A549 (cell line): ENCODE results near the gene ARHGDIB. TPM values are rescaled to one million over a fixed set of nuclear protein-coding genes. Genes with fewer than 3 reads are reported as not detected.

ENCODE experiments used
- ATAC-seq, 2 experiments: fragments of 200-7000 bp in 1 of 2; fragments of >200 bp in 1 of 2; cut with Nextera tagmentation in 1 of 2; cut with Tn5 transposase in 1 of 2; 3 replicates each; pipeline versions ENCODE4 v1.8.0 to v1.9.1; 2018 to 2020; ENCODE audit warnings: mild to moderate bottlenecking in 1 of 2, moderate library complexity in 1 of 2
- CTCF ChIA-PET: fragments of 300-600 bp; sonication (Branson Sonifier 250); formaldehyde crosslinking; extraction: SDS; loops from one replicate; lab custom pipeline; 2021; ENCODE audit warnings: antibody characterized with exemption, inconsistent platforms; lab: Yijun Ruan, JAX
- POLR2A ChIA-PET: fragments of 350-600 bp; formaldehyde crosslinking; extraction: SDS; loops from one replicate; lab custom pipeline; 2021; ENCODE audit warnings: antibody characterized with exemption, inconsistent platforms; lab: Yijun Ruan, JAX
- DNase-seq, 2 experiments: peaks; one replicate each; pipeline versions ENCODE4 v3.0.0 to v3.0.0-alpha.2; 2011 to 2016; ENCODE audit warnings: low read depth in 1 of 2, low spot score in 1 of 2
- FAIRE-seq: peaks from 2 replicates; lab custom pipeline; 2011; peaks lifted over from hg19 to GRCh38; lab: Jason Lieb, UNC
- H3K27ac ChIP-seq, 2 experiments: fragments of >200 bp; sonication (Bioruptor Twin); formaldehyde crosslinking; 3 replicates each; pipeline ENCODE4 v1.5.1; 2016 to 2017
- H3K4me1 ChIP-seq: fragments of >200 bp; sonication (Bioruptor Twin); formaldehyde crosslinking; 3 replicates; pipeline ENCODE4 v1.6.1; 2016
- H3K4me2 ChIP-seq: fragments of >200 bp; sonication (Bioruptor Twin); formaldehyde crosslinking; 3 replicates; pipeline ENCODE4 v1.6.1; 2016
- H3K4me3 ChIP-seq: fragments of >200 bp; sonication (Bioruptor Twin); formaldehyde crosslinking; 3 replicates; pipeline ENCODE4 v1.5.1; 2016
- H3K9me3 ChIP-seq: fragments of >200 bp; sonication (Bioruptor Twin); formaldehyde crosslinking; 3 replicates; pipeline ENCODE4 v1.6.1; 2016
- CEBPB ChIP-seq, 2 experiments: fragments of >200 bp in 1 of 2; sonication (Bioruptor Twin) in 1 of 2; formaldehyde crosslinking in 1 of 2; IDR thresholded peaks; 2 replicates each; pipeline ENCODE4 v1.6.1; 2012 to 2016
- CHD4 ChIP-seq: fragments of 200-600 bp; sonication (generic); IDR thresholded peaks from 2 replicates; pipeline ENCODE4 v1.6.1; 2016; ENCODE audit warnings: antibody characterized with exemption, mild to moderate bottlenecking, borderline replicate concordance
- EHF ChIP-seq: fragments of 250-450 bp; sonication (Bioruptor Pico); IDR thresholded peaks from 2 replicates; pipeline ENCODE4 v1.5.0; 2020; ENCODE audit warnings: mild to moderate bottlenecking
- ESRRA ChIP-seq: fragments of 150-350 bp; IDR thresholded peaks from 2 replicates; pipeline ENCODE4 v1.6.1; 2014; ENCODE audit warnings: mild to moderate bottlenecking, low read length, borderline replicate concordance
- GATA3 ChIP-seq: IDR thresholded peaks from 2 replicates; pipeline ENCODE4 v1.6.1; 2012; ENCODE audit warnings: borderline replicate concordance
- HEYL ChIP-seq: fragments of 250-450 bp; sonication (Bioruptor Pico); IDR thresholded peaks from 2 replicates; pipeline ENCODE4 v1.8.0; 2021; ENCODE audit warnings: mild to moderate bottlenecking, moderate library complexity
- HOXA7 ChIP-seq: fragments of 250-450 bp; sonication (Bioruptor Pico); IDR thresholded peaks from 2 replicates; pipeline ENCODE4 v1.5.0; 2020; ENCODE audit warnings: mild to moderate bottlenecking, moderate library complexity
- HOXB13 ChIP-seq: fragments of 250-450 bp; sonication (Bioruptor Pico); IDR thresholded peaks from 2 replicates; pipeline ENCODE4 v1.5.0; 2020; ENCODE audit warnings: low read depth, mild to moderate bottlenecking, moderate library complexity
- HOXB5 ChIP-seq: fragments of 250-450 bp; sonication (Bioruptor Pico); IDR thresholded peaks from 2 replicates; pipeline ENCODE4 v1.5.0; 2020; ENCODE audit warnings: mild to moderate bottlenecking, moderate library complexity
- JUN ChIP-seq, 2 experiments: fragments of >200 bp; sonication (Bioruptor Twin); formaldehyde crosslinking; IDR thresholded peaks; 2 replicates in 1 of 2; 3 replicates in 1 of 2; pipeline ENCODE4 v1.6.1; 2016 to 2017
- KDM1A ChIP-seq: fragments of 200-600 bp; sonication (generic); IDR thresholded peaks from 2 replicates; pipeline ENCODE4 v1.6.1; 2016; ENCODE audit warnings: low read depth, mild to moderate bottlenecking
- NPAS2 ChIP-seq: fragments of 250-450 bp; sonication (Bioruptor Pico); IDR thresholded peaks from 2 replicates; pipeline ENCODE4 v1.8.0; 2022; ENCODE audit warnings: mild to moderate bottlenecking, moderate library complexity, borderline replicate concordance
- POLR2A ChIP-seq: IDR thresholded peaks from 2 replicates; pipeline ENCODE4 v1.6.1; 2012; ENCODE audit warnings: mild to moderate bottlenecking, low read length
- RARB ChIP-seq: fragments of 250-450 bp; sonication (Bioruptor Pico); IDR thresholded peaks from 2 replicates; pipeline ENCODE4 v1.8.0; 2021; ENCODE audit warnings: mild to moderate bottlenecking, moderate library complexity
- RCOR1 ChIP-seq: fragments of 150-350 bp; IDR thresholded peaks from 2 replicates; pipeline ENCODE4 v1.6.1; 2014; ENCODE audit warnings: antibody characterized with exemption, low read length, low read depth
- RFX5 ChIP-seq: fragments of 450-650 bp; IDR thresholded peaks from 2 replicates; pipeline ENCODE4 v1.7.1; 2014; ENCODE audit warnings: antibody characterized with exemption, mild to moderate bottlenecking, moderate library complexity
- RNF2 ChIP-seq: fragments of 200-600 bp; sonication (generic); IDR thresholded peaks from 2 replicates; pipeline ENCODE4 v1.6.1; 2016; ENCODE audit warnings: low read depth, mild to moderate bottlenecking, antibody characterized with exemption, moderate library complexity, borderline replicate concordance
- TFCP2L1 ChIP-seq: fragments of 250-450 bp; sonication (Bioruptor Pico); IDR thresholded peaks from 2 replicates; pipeline ENCODE4 v1.5.0; 2021; ENCODE audit warnings: mild to moderate bottlenecking
- TP53 ChIP-seq: fragments of 250-450 bp; sonication (Bioruptor Pico); IDR thresholded peaks from 2 replicates; pipeline ENCODE4 v1.5.0; 2021; ENCODE audit warnings: mild to moderate bottlenecking, moderate library complexity
- ZFP36 ChIP-seq: fragments of 450-650 bp; IDR thresholded peaks from 2 replicates; pipeline ENCODE4 v1.6.1; 2014; ENCODE audit warnings: borderline replicate concordance; ENCODE audit not compliant: partially characterized antibody
- WGBS: methylation state at CpG from one replicate; pipeline ENCODE4 v1.1.6; 2017; ENCODE audit errors: missing lambda C conversion rate; 5-methylcytosine and 5-hydroxymethylcytosine counted together
- polyA plus RNA-seq, 4 experiments: library from polyadenylated mRNA; depleted of rRNA in 3 of 4; stranded (reverse); fragments of >200 nt; fragmentation: RNase III in 1 of 4; extraction: RNeasy Plus Mini Kit Qiagen cat#74134 plus additional on column Dnase treatment in 1 of 4; gene quantifications; 2 replicates in 3 of 4; 3 replicates in 1 of 4; pipeline ENCODE4 v1.2.3, GENCODE V29; 2011 to 2017
- TF ChIP-seq, protein P1 (sequence below): fragments of >200 bp; sonication (Bioruptor Twin); formaldehyde crosslinking; IDR thresholded peaks from 2 replicates; pipeline ENCODE4 v1.6.1; 2016
- TF ChIP-seq, protein P2 (sequence below): fragments of 150-350 bp; IDR thresholded peaks from 2 replicates; pipeline ENCODE4 v1.6.1; 2014; ENCODE audit warnings: low read depth, mild to moderate bottlenecking, low read length
- TF ChIP-seq, protein P3 (sequence below): IDR thresholded peaks from 2 replicates; pipeline ENCODE4 v1.6.1; 2012
- TF ChIP-seq, protein P4 (sequence below): fragments of 250-450 bp; sonication (Bioruptor Pico); IDR thresholded peaks from 2 replicates; pipeline ENCODE4 v1.5.0; 2021; ENCODE audit warnings: mild to moderate bottlenecking, moderate library complexity, borderline replicate concordance

The ARHGDIB gene
- polyA plus RNA-seq, 2 of the 4 experiments (the other 2 are of a cell fraction), result 0.84 to 3.5 TPM

DNA sequence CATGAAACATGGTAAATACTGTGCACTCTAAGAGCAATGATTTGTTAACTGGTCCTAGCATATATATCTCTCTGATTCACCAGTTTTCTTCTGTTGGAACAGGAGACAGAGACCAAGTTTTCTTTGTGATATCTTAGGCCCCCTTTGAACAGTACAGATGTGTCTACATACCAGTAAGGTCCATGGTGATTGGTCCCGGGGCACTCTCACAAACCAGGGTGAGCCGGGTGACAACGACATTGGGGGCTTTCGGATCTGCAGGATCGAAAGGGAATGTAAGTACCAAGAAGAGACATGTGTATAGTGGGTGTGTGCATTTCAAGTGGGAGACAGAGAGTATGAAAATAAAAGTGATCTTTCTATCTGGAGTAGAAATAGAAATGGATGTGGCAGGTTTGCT, 11.8 kb downstream of the ARHGDIB start:
- ChIA-PET POLR2A (no interaction called here), CTCF (no interaction called here)
- H3K27ac ChIP-seq, result no peak overlapping the region
- H3K4me3 ChIP-seq, result no peak overlapping the region
- no peaks in the 10 kb centered on the region for H3K9me3 ChIP-seq
- no peak for FAIRE-seq
- no peak for TF ChIP-seq CEBPB (IDR thresholded peaks at IDR 0.05)
- no peak for TF ChIP-seq TP53
- TF ChIP-seq, protein P1, sequence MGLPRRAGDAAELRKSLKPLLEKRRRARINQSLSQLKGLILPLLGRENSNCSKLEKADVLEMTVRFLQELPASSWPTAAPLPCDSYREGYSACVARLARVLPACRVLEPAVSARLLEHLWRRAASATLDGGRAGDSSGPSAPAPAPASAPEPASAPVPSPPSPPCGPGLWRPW, result no peak
- no peak for TF ChIP-seq RFX5
- TF ChIP-seq HOXA7 (CRISPR knock-in tag), result no peak
- TF ChIP-seq, protein P2, sequence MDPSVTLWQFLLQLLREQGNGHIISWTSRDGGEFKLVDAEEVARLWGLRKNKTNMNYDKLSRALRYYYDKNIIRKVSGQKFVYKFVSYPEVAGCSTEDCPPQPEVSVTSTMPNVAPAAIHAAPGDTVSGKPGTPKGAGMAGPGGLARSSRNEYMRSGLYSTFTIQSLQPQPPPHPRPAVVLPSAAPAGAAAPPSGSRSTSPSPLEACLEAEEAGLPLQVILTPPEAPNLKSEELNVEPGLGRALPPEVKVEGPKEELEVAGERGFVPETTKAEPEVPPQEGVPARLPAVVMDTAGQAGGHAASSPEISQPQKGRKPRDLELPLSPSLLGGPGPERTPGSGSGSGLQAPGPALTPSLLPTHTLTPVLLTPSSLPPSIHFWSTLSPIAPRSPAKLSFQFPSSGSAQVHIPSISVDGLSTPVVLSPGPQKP, result no peak
- TF ChIP-seq ZFP36, result no peak
- no peak for TF ChIP-seq GATA3
- TF ChIP-seq, protein P3, sequence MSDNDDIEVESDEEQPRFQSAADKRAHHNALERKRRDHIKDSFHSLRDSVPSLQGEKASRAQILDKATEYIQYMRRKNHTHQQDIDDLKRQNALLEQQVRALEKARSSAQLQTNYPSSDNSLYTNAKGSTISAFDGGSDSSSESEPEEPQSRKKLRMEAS, result no peak
- TF ChIP-seq ESRRA, result no peak
- no peak for TF ChIP-seq EHF
- no peak overlapping the region for H3K4me2 ChIP-seq
- ATAC-seq, result no peak
- H3K4me1 ChIP-seq, result peaks cover 47% of the 10 kb centered on the region
- 93% methylated on average over 5 of the region's 5 CpGs for WGBS
- DNase-seq, result no peak

DNA sequence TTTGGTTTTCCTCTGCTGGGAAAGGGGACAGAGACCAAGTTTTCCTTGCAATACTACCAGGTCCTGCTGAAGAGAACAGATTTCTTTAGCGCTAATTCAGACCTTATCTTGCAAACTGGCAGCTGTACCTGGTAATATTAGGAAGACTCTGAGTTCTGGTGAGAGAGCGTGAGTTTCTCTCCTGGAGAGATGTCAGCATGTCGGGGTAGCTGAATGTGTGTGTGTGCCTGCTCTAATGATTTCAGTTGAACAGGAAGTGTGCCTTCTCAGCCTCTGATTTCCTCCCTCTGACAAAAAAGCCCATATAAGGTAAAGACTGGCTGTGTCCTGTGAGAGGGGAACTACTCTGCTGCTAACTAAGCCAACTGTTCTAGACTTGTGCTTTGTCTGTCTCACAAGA, 12.7 kb downstream of the ARHGDIB start:
- ChIA-PET CTCF (interaction anchor here (0.7 to 1.4 kb wide), 4 partner anchors 9 to 47 kb away, joined by 3 to 4 read pairs (median 3); no protein-coding TSS in a partner anchor), POLR2A (no interaction called here)
- TF ChIP-seq KDM1A (no peak), RNF2 (no peak), ESRRA (no peak), HOXB5 (CRISPR knock-in tag) (no peak), RCOR1 (no peak), RARB (CRISPR knock-in tag) (no peak), JUN (IDR thresholded peaks at IDR 0.05) (no peak), POLR2A (no peak), HEYL (no peak), TFCP2L1 (CRISPR knock-in tag) (no peak), CHD4 (no peak), HOXB13 (CRISPR knock-in tag) (no peak), NPAS2 (CRISPR knock-in tag) (no peak), HOXA7 (CRISPR knock-in tag) (no peak)
- TF ChIP-seq, protein P3, result no peak
- TF ChIP-seq, protein P4, sequence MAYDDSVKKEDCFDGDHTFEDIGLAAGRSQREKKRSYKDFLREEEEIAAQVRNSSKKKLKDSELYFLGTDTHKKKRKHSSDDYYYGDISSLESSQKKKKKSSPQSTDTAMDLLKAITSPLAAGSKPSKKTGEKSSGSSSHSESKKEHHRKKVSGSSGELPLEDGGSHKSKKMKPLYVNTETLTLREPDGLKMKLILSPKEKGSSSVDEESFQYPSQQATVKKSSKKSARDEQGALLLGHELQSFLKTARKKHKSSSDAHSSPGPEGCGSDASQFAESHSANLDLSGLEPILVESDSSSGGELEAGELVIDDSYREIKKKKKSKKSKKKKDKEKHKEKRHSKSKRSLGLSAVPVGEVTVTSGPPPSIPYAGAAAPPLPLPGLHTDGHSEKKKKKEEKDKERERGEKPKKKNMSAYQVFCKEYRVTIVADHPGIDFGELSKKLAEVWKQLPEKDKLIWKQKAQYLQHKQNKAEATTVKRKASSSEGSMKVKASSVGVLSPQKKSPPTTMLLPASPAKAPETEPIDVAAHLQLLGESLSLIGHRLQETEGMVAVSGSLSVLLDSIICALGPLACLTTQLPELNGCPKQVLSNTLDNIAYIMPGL (CRISPR knock-in tag), result no peak
- TF ChIP-seq, protein P1, result no peak
- 75% methylated on average over 3 of the region's 3 CpGs for WGBS
- Histone ChIP-seq H3K4me2 (no peak overlapping the region), H3K4me1 (peaks cover 47% of the 10 kb centered on the region), H3K27ac (no peak overlapping the region), H3K4me3 (no peak overlapping the region), H3K9me3 (no peaks in the 10 kb centered on the region)
- FAIRE-seq, result no peak
- peak in 1 of 2 experiments; percentile 44 for DNase-seq
- peak in 1 of 2 experiments; percentile 43; a peak in 1 of 6 replicates for ATAC-seq
